Keratinocyte (primary cell): ENCODE measurements around the gene PLCG2. TPM values are rescaled to one million over a fixed set of nuclear protein-coding genes. Genes with fewer than 3 reads are reported as not detected.

ENCODE experiments used
- DNase-seq: peaks from one replicate; pipeline ENCODE4 v3.0.0-alpha.2; 2011; ENCODE audit warnings: low read depth, missing footprints, low spot score
- FAIRE-seq: peaks from 2 replicates; lab custom pipeline; 2011; peaks lifted over from hg19 to GRCh38; lab: Jason Lieb, UNC
- H2AFZ ChIP-seq: 2 replicates; pipeline ENCODE4 v1.6.0; 2012; ENCODE audit warnings: low read length, control low read depth, inconsistent platforms; ENCODE audit not compliant: control insufficient read depth
- H3K27ac ChIP-seq: 2 replicates; pipeline ENCODE4 v1.5.1; 2011; ENCODE audit warnings: low read length; ENCODE audit not compliant: control insufficient read depth, insufficient read depth
- H3K27me3 ChIP-seq: 3 replicates; pipeline ENCODE4 v1.6.0; 2011; ENCODE audit warnings: low read length; ENCODE audit not compliant: control insufficient read depth, insufficient read depth; ENCODE audit errors: extremely low read depth
- H3K36me3 ChIP-seq, 2 experiments: 2 replicates in 1 of 2; 3 replicates in 1 of 2; pipeline ENCODE4 v1.5.1; 2011; ENCODE audit warnings: low read length in 2 of 2, mild to moderate bottlenecking in 1 of 2; ENCODE audit not compliant: control insufficient read depth in 2 of 2, insufficient read depth in 2 of 2; ENCODE audit errors: extremely low read depth in 1 of 2
- H3K4me1 ChIP-seq: 3 replicates; pipeline ENCODE4 v1.5.1; 2011; ENCODE audit warnings: low read length; ENCODE audit not compliant: control insufficient read depth, insufficient read depth; ENCODE audit errors: extremely low read depth
- H3K4me2 ChIP-seq: 3 replicates; pipeline ENCODE4 v1.6.0; 2011; ENCODE audit warnings: low read depth, low read length; ENCODE audit not compliant: control insufficient read depth, insufficient read depth; ENCODE audit errors: extremely low read depth
- H3K4me3 ChIP-seq, 3 experiments: fragments of 200-600 bp in 1 of 3; sonication (generic) in 1 of 3; 2 replicates in 2 of 3; 3 replicates in 1 of 3; pipeline ENCODE4 v1.5.1; 2011 to 2016; ENCODE audit warnings: low read length in 3 of 3, mild to moderate bottlenecking in 3 of 3, control low read depth in 2 of 3, inconsistent platforms in 1 of 3, low read depth in 1 of 3, mixed read lengths in 1 of 3, mixed run types in 1 of 3, moderate library complexity in 1 of 3; ENCODE audit not compliant: control insufficient read depth in 2 of 3, insufficient read depth in 2 of 3; ENCODE audit errors: extremely low read depth in 1 of 3
- H3K79me2 ChIP-seq: 2 replicates; pipeline ENCODE4 v1.6.0; 2012; ENCODE audit warnings: low read length; ENCODE audit not compliant: control insufficient read depth, insufficient read depth
- H3K9ac ChIP-seq: 3 replicates; pipeline ENCODE4 v1.6.0; 2011; ENCODE audit warnings: low read length; ENCODE audit not compliant: control insufficient read depth, insufficient read depth; ENCODE audit errors: extremely low read depth
- H3K9me1 ChIP-seq: 3 replicates; pipeline ENCODE4 v1.6.0; 2011; ENCODE audit warnings: low read length; ENCODE audit not compliant: control insufficient read depth, insufficient read depth; ENCODE audit errors: extremely low read depth
- H3K9me3 ChIP-seq: 2 replicates; pipeline ENCODE4 v1.5.1; 2012; ENCODE audit warnings: low read depth, low read length; ENCODE audit not compliant: control insufficient read depth
- H4K20me1 ChIP-seq: 3 replicates; pipeline ENCODE4 v1.6.0; 2011; ENCODE audit warnings: low read length; ENCODE audit not compliant: control insufficient read depth, insufficient read depth; ENCODE audit errors: extremely low read depth
- EZH2 ChIP-seq: IDR thresholded peaks from one replicate; pipeline ENCODE4 v1.6.1; 2012; ENCODE audit warnings: inconsistent platforms, mild to moderate bottlenecking, low read length, moderate library complexity
- dilution Hi-C: fragments of 300-500 bp; cut with MboI; formaldehyde crosslinking; loops from one replicate; pipeline ENCODE4 v1.7.0; 2020; ENCODE audit warnings: low sequenced_read_pairs; ENCODE audit not compliant: extremely low pct_ligation_motif_present
- polyA plus RNA-seq, 5 experiments: library from polyadenylated mRNA; depleted of rRNA in 3 of 5; stranded (reverse) in 3 of 5; stranded (forward) in 1 of 5; unstranded in 1 of 5; fragments of >200 nt; gene quantifications; 1 replicate in 1 of 5; 2 replicates in 3 of 5; 3 replicates in 1 of 5; pipeline versions ENCODE4 v1.2.1 to v1.2.3, GENCODE V29; 2011 to 2012; ENCODE audit warnings: missing spikeins in 2 of 5, low read depth in 1 of 5, low replicate concordance in 1 of 5
- TF ChIP-seq, protein P1 (sequence below), 3 experiments: IDR thresholded peaks in 1 of 3; conservative IDR thresholded peaks in 1 of 3; optimal IDR thresholded peaks in 1 of 3; 2 replicates in 2 of 3; 3 replicates in 1 of 3; pipeline versions ENCODE3 to v1.5.1; 2011; ENCODE audit warnings: low read length in 3 of 3, mild to moderate bottlenecking in 3 of 3, moderate library complexity in 2 of 3, control low read depth in 1 of 3, inconsistent platforms in 1 of 3; ENCODE audit not compliant: insufficient read depth in 2 of 3; ENCODE audit errors: extremely low read depth in 1 of 3

Gene PLCG2
- polyA plus RNA-seq, 1 donor (not counting 4 experiments of a cell fraction or from before 2014, with no cell fraction given), result 3.5 TPM

DNA sequence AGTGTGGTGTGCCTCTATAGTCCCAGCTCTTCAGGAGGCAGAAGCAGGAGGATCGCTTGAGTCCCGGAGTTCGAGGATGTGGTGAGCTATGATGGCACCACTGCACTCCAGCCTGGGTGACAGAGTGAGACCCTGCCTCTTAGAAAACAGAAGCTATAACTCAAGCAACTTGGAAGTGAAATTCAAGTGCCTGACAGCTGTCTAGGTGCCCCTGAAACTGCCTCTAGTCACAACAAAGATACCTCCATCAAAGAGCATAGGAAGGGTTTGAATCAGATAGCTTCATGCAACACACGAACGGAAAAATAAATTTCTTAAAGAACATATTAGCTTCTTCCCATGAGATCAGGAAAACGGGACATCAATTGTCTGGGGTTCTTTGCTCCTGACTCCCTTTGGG, 860 bp upstream of the PLCG2 start:
- TF ChIP-seq EZH2, result no peak
- TF ChIP-seq, protein P1, sequence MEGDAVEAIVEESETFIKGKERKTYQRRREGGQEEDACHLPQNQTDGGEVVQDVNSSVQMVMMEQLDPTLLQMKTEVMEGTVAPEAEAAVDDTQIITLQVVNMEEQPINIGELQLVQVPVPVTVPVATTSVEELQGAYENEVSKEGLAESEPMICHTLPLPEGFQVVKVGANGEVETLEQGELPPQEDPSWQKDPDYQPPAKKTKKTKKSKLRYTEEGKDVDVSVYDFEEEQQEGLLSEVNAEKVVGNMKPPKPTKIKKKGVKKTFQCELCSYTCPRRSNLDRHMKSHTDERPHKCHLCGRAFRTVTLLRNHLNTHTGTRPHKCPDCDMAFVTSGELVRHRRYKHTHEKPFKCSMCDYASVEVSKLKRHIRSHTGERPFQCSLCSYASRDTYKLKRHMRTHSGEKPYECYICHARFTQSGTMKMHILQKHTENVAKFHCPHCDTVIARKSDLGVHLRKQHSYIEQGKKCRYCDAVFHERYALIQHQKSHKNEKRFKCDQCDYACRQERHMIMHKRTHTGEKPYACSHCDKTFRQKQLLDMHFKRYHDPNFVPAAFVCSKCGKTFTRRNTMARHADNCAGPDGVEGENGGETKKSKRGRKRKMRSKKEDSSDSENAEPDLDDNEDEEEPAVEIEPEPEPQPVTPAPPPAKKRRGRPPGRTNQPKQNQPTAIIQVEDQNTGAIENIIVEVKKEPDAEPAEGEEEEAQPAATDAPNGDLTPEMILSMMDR (optimal IDR thresholded peaks at IDR 0.05 in 1 of 3, IDR thresholded peaks at IDR 0.05 in 1 of 3, conservative IDR thresholded peaks at IDR 0.05 in 1 of 3; ENCODE audit: extremely low read depth in 1 of 3, insufficient read depth in 2 of 3, low read length in 3 of 3), result no peak
- Histone ChIP-seq H3K4me3 (no peak overlapping the region), H3K27me3 (peaks cover 18% of the 10 kb centered on the region), H3K9me1 (no peaks in the 10 kb centered on the region), H3K4me2 (peak overlapping the region; percentile 84), H4K20me1 (no peaks in the 10 kb centered on the region), H3K36me3 (peaks cover 0 to 2% of the 10 kb centered on the region in 2 experiments), H3K27ac (no peak overlapping the region), H3K9ac (no peak overlapping the region), H2AFZ (no peak overlapping the region), H3K4me1 (peaks cover 4% of the 10 kb centered on the region), H3K79me2 (no peaks in the 10 kb centered on the region), H3K9me3 (no peaks in the 10 kb centered on the region)
- FAIRE-seq, result no peak
- dilution Hi-C loops, result no loop called here
- DNase-seq, result no peak

DNA sequence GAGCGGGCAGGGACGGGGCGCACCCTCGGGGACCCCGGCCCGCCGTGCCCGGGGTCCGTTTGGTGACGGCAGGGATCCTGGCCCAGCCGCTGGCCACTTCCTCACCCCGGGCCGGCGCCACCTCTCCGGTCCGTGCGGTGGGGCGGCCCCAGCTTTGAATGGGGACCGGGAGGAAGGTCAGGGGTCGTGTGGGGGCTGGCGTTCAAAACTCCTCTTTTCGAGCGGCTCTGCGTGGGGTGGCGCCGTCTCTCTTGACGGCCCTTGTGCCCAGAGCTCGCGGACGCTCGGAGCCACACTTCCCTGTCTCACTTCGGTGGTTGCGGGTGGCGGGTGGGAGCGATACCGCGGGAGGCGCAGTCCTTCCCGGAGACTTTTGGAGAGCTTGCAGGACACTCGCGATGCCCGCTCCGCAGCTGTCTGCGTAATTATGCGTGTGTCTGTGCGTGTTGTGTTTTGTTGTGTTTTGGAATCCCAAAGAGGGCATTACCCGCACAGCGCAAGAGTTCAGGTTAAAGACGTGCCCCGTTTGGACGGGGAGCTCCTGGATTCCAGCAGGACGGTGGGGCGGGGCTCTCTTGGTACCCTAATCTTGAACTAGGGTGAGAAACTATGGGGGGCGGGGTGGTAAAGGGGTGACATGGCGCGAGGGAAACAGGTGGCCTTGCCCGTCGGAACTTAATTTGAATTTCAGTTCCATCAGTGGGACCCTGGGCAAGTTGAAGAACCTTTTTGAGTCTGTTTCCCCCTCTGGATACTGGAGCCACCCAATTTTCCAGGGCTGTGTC, 637 bp downstream of the PLCG2 start:
- TF ChIP-seq EZH2, result peak; percentile 57
- TF ChIP-seq, protein P1 (optimal IDR thresholded peaks at IDR 0.05 in 1 of 3, IDR thresholded peaks at IDR 0.05 in 1 of 3, conservative IDR thresholded peaks at IDR 0.05 in 1 of 3; ENCODE audit: extremely low read depth in 1 of 3, insufficient read depth in 2 of 3, low read length in 3 of 3), result no peak
- H3K9ac ChIP-seq, result peak overlapping the region; percentile 66
- H3K9me3 ChIP-seq, result no peaks in the 10 kb centered on the region
- H4K20me1 ChIP-seq, result no peaks in the 10 kb centered on the region
- H3K4me1 ChIP-seq, result peaks cover 4% of the 10 kb centered on the region
- H3K4me3 ChIP-seq, result peak overlapping the region; percentile 65 to 73 (median 67)
- H3K27me3 ChIP-seq, result peaks cover 26% of the 10 kb centered on the region
- peaks cover 0 to 2% of the 10 kb centered on the region in 2 experiments for H3K36me3 ChIP-seq
- no peaks in the 10 kb centered on the region for H3K79me2 ChIP-seq
- no peak for FAIRE-seq
- H3K9me1 ChIP-seq, result no peaks in the 10 kb centered on the region
- peak overlapping the region; percentile 78 for H2AFZ ChIP-seq
- no peak overlapping the region for H3K27ac ChIP-seq
- dilution Hi-C loops, result no loop called here
- H3K4me2 ChIP-seq, result peak overlapping the region; percentile 84
- no peak for DNase-seq
